ENCODE results near the gene AADAC. TPM values are rescaled to one million over a fixed set of nuclear protein-coding genes. Genes with fewer than 3 reads are reported as not detected.

AADAC gene
- total and polyA plus RNA-seq, 11 donors: 3.0 TPM; not detected in 10

DNA sequence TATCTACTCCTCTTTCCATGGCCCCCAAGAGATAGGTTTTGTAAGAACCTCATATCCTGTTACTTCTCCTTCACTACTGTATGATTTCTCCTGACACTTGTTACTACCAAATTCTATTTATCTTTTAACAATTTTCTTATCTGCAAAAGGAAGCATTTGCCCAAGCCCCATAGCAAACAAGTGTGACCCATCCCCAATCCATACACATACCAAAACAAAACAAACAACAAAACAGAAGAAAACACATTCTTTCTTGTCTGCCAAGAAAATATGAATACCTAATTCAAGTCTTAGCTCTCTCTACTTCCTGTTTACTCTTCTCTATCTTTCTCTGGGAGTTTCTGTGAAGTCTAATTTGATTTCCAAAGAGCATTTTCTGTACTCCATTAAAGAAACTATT is 39.0 kb upstream of the AADAC start:
- Histone ChIP-seq H3K4me1 (peaks cover 0 to 32% (median 18%) of the 10 kb centered on the region in 12 donors), H3K9me3 (no peaks in the 10 kb centered on the region), H3K27me3 (no peaks in the 10 kb centered on the region), H3K27ac (no peak overlapping the region), H3K36me3 (no peaks in the 10 kb centered on the region), H3K4me3 (no peak overlapping the region)
- TF ChIP-seq POLR2A (IDR thresholded peaks at IDR 0.05): no peak
- TF ChIP-seq, protein P1, sequence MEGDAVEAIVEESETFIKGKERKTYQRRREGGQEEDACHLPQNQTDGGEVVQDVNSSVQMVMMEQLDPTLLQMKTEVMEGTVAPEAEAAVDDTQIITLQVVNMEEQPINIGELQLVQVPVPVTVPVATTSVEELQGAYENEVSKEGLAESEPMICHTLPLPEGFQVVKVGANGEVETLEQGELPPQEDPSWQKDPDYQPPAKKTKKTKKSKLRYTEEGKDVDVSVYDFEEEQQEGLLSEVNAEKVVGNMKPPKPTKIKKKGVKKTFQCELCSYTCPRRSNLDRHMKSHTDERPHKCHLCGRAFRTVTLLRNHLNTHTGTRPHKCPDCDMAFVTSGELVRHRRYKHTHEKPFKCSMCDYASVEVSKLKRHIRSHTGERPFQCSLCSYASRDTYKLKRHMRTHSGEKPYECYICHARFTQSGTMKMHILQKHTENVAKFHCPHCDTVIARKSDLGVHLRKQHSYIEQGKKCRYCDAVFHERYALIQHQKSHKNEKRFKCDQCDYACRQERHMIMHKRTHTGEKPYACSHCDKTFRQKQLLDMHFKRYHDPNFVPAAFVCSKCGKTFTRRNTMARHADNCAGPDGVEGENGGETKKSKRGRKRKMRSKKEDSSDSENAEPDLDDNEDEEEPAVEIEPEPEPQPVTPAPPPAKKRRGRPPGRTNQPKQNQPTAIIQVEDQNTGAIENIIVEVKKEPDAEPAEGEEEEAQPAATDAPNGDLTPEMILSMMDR (IDR thresholded peaks at IDR 0.05): no peak
- ATAC-seq: no peak
- intact Hi-C loops (cut with DNase I): no loop called here
- no peak for DNase-seq

DNA sequence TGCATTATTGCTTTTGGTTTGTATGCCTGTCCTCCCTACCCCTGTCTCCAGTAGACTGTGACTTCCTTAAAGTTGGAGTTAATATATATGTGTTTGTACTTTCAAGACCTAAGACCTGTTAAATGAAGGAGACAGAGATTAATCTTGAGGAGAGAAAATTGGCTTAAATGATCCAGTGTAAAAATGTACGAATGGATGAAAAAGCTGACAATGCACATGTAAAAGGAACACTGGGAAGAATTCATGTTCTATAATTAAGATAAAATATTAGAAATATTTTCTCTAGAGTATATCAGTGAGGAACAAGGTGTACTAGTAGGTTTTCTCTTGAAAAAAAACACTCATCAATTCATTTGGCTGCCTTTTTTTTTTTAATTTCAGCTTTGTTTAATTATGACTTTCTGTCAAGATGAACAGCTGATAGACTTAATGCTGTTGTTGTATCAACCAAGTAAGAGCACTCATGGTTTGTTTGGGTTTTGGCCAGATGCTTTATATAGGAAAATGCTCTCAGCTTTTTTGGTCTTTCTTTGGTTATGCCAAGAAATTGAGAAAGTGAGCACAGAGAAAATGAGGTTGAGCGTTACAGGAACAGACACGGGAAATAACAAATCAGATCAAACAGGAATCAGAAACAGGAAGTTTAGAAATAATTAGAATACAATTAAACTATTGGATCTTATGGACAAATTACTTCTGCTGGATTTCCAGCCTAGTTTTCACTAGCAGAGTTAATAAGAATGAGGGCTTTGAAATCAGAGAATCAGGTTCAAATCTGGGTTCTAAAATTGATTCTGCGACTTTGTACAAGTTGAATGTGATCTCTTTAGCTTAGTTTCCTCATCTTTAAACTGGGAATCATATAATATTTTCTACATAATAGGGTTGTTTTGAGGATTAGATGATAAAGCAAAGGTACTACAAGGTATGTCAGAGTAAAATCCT is 38.3 kb upstream of the AADAC start:
- ATAC-seq (no peak), DNase-seq (no peak)
- TF ChIP-seq, protein P1 (IDR thresholded peaks at IDR 0.05): no peak
- no peak for TF ChIP-seq POLR2A (IDR thresholded peaks at IDR 0.05)
- WGBS, 4 donors: 64 to 76% (median 70%) methylated on average over 4 of the region's 4 CpGs
- Histone ChIP-seq H3K27me3 (no peaks in the 10 kb centered on the region), H3K4me1 (peaks cover 0 to 28% (median 16%) of the 10 kb centered on the region in 12 donors), H3K36me3 (no peaks in the 10 kb centered on the region), H3K27ac (no peak overlapping the region), H3K9me3 (no peaks in the 10 kb centered on the region), H3K4me3 (no peak overlapping the region)
- intact Hi-C loops (cut with DNase I): no loop called here

GRCh38 chr3:151776259-151776740 is 37.6 kb upstream of the AADAC start:
- Histone ChIP-seq H3K27me3 (no peaks in the 10 kb centered on the region), H3K27ac (no peak overlapping the region), H3K36me3 (no peaks in the 10 kb centered on the region), H3K9me3 (no peaks in the 10 kb centered on the region), H3K4me1 (peaks cover 0 to 21% (median 9%) of the 10 kb centered on the region in 12 donors), H3K4me3 (no peak overlapping the region)
- DNase-seq: no peak
- ATAC-seq: no peak
- intact Hi-C loops (cut with DNase I): no loop called here
- 83 to 96% (median 91%) methylated on average over 1 of the region's 1 CpG for WGBS, 4 donors
- TF ChIP-seq, protein P1 (IDR thresholded peaks at IDR 0.05): no peak
- TF ChIP-seq POLR2A (IDR thresholded peaks at IDR 0.05): no peak

DNA sequence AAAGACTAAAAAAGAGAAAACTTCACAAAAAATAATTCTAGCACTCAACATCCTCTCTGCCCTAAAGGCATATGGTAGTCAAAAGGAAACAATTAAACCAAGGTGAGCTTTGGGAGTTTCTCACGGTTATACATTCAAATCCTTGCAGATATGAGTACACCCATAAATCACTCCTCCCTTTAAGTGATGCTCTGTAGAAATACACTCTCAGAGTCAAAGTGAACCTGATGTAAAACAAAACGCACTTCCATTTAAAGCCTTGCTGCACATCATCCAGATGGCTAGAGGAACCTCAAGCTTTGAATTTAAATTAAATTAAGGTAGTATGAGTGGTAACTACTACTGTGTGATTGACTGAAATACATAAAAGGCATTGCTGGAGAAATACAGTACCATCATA is 36.0 kb upstream of the AADAC start:
- Histone ChIP-seq H3K36me3 (no peaks in the 10 kb centered on the region), H3K4me3 (no peak overlapping the region), H3K27ac (no peak overlapping the region), H3K27me3 (no peaks in the 10 kb centered on the region), H3K4me1 (peaks cover 0 to 7% (median 2%) of the 10 kb centered on the region in 12 donors), H3K9me3 (no peaks in the 10 kb centered on the region)
- TF ChIP-seq POLR2A (IDR thresholded peaks at IDR 0.05): no peak
- TF ChIP-seq, protein P1 (IDR thresholded peaks at IDR 0.05): no peak
- intact Hi-C loops (cut with DNase I): no loop called here
- 89 to 95% (median 91%) methylated on average over 2 of the region's 2 CpGs for WGBS, 4 donors
- DNase-seq (no peak), ATAC-seq (no peak)

All from heart left ventricle (tissue), 16 donors.